ELF-1 (cell line): ENCODE data around the gene RABEP1.
A peak's percentile ranks its signal among the peaks of the same experiment; 100 is the strongest.

ENCODE experiments used
- DNase-seq: peaks from one replicate; pipeline ENCODE4 v3.0.0-alpha.2; 2016; ENCODE audit warnings: low read depth, low spot score

The RABEP1 gene

DNA sequence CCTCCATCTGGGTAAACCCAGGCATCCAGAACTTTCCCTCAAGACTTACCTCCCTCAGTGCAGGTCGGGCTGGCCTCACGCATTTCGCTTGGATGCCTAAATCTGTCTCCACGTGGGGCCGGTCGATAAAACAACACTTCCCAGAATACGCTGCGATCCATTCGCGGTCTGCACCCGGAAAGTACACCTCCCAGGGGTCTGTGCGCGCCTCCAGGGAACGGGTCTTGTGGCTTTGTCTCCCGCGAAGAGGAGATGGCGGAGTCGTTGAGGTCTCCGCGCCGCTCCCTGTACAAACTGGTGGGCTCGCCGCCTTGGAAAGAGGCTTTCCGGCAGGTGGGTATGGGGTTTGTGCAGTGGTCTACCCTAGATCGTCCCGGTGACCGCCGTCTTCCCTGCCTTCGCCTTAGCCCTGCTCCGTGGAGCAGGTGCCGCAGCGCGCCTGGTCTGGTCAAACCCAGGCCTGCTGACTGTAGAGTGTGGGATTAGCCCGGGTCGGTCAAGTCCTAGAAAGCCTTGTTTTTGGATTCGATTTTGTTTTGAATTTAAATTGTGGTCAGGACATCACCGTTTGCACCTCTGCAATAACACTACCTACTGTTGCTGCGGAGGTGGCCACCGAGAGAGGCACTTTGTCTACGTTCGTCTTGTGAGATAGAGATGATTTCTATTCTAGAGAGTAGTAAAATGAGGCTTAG lies 138.0 kb downstream of the RABEP1 start, which contains the start of gene RPAIN:
RPAIN (plus strand) TSS at position 224 of the 695 bp plus-strand sequence; CDS start at position 253, 29 bp downstream.
- no peak for DNase-seq

DNA sequence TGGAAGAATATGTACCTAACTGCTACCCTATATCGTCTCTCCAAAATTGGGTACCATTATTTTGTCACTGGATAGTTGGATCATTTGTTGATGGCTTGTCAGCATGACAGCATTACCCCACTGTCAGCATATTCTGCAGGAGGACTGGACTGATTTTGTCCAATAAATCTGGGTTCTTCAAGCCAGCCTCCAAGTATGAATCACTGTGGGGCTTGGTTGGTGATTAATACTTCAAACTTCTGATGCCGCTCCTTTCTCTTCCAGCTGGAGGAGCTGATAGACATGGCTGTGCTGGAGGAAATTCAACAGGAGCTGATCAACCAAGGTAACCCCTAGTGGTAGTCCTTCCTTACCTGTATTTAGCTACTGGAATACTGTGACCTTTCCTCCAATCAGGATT lies 140.4 kb downstream of the RABEP1 start:
- no peak for DNase-seq

DNA sequence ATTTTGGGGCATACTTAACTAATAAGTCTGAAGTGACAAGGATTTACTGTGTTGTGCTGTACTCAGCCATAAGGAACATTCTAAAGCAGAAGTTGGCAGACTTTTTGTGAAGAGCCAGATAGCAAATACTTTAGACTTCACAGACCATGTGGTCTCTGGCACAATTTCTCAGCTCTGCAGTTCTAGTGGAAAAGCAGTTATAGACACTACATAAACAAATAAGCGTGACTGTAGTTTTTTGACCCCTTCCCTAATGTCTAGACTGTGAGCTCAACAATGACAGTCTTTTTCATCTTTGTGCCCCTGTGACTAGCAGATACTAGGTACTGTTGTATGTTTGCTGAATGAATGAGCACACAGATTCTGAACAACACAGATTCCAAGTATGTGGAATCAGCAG lies 142.8 kb downstream of the RABEP1 start:
- no peak for DNase-seq

DNA sequence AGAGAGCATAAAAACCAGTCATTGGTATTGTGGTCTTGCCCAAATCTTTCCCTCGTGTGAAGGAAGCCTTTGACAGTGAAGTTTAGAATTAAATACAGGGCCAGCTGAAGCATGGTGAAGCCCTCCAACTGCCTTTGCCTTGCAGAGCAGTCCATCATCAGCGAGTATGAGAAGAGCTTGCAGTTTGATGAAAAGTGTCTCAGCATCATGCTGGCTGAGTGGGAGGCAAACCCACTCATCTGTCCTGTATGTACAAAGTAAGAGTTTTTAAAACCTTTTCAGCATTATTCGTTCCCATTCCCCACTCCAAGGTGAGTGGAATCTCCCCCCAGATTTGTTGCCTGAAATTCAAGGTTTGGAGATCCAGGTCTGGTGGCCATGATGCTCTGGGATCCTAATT lies 143.7 kb downstream of the RABEP1 start:
- no peak for DNase-seq

DNA sequence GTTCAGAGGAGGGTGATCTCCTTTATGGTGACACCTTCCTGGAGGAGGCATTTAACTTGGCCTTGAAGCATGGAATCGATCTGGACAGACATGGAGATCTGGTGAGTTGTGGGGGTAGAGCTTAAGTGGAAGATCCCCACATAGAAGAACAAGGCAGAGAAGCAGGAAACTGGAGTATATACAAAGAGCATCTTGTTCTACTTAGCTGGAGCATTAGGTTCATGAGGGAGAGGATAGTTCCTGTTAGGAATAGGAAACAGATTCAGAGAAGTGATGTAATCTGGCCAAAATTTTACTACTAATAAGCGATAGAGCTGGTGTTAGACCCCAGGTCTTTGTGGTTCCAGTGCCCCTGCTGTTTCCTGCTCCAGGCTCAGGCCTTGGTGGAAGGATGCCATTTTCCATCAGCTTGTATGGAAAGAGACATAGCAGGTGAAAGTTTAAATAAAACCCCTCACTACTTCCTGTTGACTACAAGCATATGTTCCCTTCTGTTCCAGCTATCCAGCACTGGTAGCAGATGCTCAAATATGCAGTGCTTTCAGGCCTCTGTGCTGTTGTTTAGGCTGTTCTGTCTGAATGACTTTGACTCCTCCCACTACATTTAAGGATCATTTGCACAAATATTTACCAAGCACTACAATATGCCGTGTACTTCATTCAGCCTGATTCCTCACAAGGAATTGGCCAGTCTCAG lies 147.3 kb downstream of the RABEP1 start:
- no peak for DNase-seq

DNA sequence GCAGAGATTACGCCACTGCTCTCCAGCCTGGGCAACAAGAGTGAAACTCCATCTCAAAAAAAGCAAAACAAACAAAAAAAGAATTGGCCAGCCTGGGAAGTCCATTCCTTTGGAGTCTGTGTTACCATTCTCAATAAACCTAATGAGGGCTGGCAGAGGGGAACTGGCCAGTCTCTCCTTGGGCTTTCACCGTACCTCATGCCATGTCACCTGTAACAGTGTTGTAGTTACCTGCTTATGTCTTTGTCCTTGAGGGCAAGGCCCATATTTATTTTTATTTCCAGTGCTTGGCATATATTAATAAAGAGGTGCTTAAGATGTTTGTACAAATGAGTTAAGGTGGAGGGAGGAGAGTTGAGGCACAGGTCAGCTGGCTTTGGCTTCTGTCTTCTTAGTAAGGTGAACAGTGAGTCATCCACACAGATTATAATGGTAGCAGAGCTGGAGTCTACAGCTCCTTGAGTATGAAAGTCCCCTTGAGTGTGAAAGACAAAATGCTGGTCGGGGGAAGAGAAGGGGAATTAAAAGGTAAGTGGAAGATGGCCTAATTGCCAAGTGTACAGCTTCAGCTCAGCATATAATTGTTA lies 148.4 kb downstream of the RABEP1 start:
- DNase-seq, result no peak

DNA sequence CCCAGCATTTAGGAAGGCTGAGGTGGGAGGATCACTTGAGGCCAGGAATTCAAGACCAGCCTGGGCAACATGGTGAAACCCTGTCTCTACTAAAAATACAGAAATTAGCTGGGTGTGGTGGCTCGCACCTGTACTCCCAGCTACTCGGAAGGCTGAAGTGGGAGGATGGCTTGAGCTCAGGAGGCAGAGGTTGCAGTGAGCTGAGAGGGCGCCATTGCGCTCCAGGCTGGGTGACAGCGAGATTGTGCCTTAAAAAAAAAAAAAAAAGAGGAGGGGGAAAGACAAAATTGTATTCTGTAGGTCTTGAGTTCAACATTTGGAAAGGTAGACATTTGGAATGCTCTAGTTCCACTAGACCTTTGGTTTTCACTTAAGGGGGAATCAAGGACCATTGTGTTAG lies 149.2 kb downstream of the RABEP1 start:
- peak; percentile 44 for DNase-seq

DNA sequence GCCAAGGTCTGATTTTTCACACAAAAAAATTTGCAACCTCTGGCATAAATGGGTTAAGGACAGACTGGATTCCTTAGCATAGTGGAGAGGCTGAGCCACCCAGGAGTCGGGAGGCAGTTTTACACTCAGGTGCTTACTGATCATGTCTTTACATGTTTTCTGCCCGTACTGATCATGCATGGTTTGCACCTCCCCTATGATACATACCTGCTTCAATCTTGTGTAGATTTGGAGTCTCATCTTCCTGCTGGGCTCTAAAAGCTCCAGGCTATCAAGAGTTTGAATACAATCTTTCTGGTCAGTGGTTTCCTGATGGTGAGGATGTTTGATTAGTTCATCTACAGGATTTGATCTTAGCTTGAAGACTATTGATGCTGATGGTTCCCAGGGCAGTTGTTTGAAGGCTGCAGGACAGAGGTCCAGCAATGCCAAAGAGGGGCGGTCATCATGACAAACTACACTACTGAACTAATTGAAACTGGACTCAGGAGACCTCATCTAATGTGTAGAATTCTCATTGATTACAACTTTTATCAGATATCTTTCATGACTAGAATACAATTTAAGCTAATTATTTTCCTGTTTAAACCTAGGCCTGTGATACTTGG lies 150.0 kb downstream of the RABEP1 start:
- DNase-seq, result no peak

DNA sequence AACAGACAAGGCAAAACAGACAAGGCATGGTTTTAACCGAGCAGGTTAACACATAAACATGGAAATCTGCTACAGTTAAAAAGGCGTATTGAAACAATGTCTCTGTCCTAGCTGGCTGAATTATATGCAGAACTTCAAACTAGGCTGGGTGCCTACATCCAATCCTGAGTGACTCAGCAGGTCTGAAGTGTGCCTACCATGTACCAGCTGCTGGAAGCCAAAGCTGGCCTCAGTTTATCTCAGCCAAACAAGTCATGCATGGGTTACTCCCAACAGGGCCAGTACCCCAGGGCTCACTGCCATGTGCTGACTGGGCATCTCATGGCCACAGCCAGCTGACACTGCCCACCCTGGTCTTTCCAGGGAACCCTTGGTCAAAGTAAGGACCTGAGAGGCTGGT lies 152.9 kb downstream of the RABEP1 start:
- no peak for DNase-seq
